Measurements from ENCODE around the gene AGAP6. TPM values are rescaled to one million over a fixed set of nuclear protein-coding genes. Genes with fewer than 3 reads are reported as not detected.
"Not testable (repeated sequence)": the region's sequence is repeated elsewhere in the genome, so short reads cannot be mapped to it uniquely, and the experiment has no call there.

AGAP6 gene
- polyA plus RNA-seq, 2 donors = 8.7 to 19.3 TPM

- not testable (repeated sequence) for H3K4me3 ChIP-seq (ENCODE audit: low read depth in 1 of 2, low read length in 2 of 2); H3K27ac ChIP-seq (ENCODE audit: low read depth in 2 of 2, low read length in 1 of 2); H3K4me1 ChIP-seq (ENCODE audit: control insufficient read depth in 2 of 2, insufficient read depth in 2 of 2, low read length in 1 of 2); H3K9me3 ChIP-seq (ENCODE audit: control insufficient read depth in 2 of 2, insufficient read depth in 1 of 2, low read depth in 1 of 2, low read length in 1 of 2); H3K36me3 ChIP-seq (ENCODE audit: control insufficient read depth in 2 of 2, insufficient read depth in 2 of 2, low read length in 1 of 2); H3K27me3 ChIP-seq (ENCODE audit: control insufficient read depth in 1 of 2, insufficient read depth in 2 of 2, low read length in 2 of 2)
- 75 to 96% methylated on average over 3 of the region's 3 CpGs for WGBS, 2 donors
These were observed 16.1 kb upstream of the AGAP6 start for GRCh38 chr10:49972094-49972493.

DNA sequence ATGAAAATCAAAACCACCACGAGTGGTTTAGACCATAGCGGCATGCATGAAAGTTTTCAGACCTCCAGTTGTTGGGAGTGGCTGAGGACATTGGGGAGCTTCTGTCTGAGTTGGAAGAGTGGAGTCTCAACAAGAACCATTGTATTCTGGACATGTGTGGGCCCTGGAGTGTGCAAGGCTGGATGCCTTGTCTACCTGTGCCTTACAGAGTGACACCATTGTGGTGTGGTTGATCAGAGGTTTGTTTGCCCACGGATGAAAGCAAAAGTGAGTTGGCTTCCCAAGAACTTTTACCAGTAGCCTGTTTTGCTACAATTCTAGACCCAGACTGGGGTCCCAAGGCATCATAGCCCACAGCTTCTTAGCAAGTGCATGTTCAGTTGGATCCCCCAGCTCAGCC is 10.4 kb upstream of the AGAP6 start:
- H3K4me1 ChIP-seq (ENCODE audit: control insufficient read depth in 2 of 2, insufficient read depth in 2 of 2, low read length in 1 of 2); H3K4me3 ChIP-seq (ENCODE audit: low read depth in 1 of 2, low read length in 2 of 2); H3K9me3 ChIP-seq (ENCODE audit: control insufficient read depth in 2 of 2, insufficient read depth in 1 of 2, low read depth in 1 of 2, low read length in 1 of 2); H3K27me3 ChIP-seq (ENCODE audit: control insufficient read depth in 1 of 2, insufficient read depth in 2 of 2, low read length in 2 of 2); H3K27ac ChIP-seq (ENCODE audit: low read depth in 2 of 2, low read length in 1 of 2); H3K36me3 ChIP-seq (ENCODE audit: control insufficient read depth in 2 of 2, insufficient read depth in 2 of 2, low read length in 1 of 2): not testable (repeated sequence)
- WGBS, 2 donors = 95 to 100% methylated on average over 3 of the region's 3 CpGs

- 83 to 86% methylated on average over 3 of the region's 3 CpGs for WGBS, 2 donors
- not testable (repeated sequence) for H3K36me3 ChIP-seq (ENCODE audit: control insufficient read depth in 2 of 2, insufficient read depth in 2 of 2, low read length in 1 of 2); H3K9me3 ChIP-seq (ENCODE audit: control insufficient read depth in 2 of 2, insufficient read depth in 1 of 2, low read depth in 1 of 2, low read length in 1 of 2); H3K4me3 ChIP-seq (ENCODE audit: low read depth in 1 of 2, low read length in 2 of 2); H3K27me3 ChIP-seq (ENCODE audit: control insufficient read depth in 1 of 2, insufficient read depth in 2 of 2, low read length in 2 of 2); H3K4me1 ChIP-seq (ENCODE audit: control insufficient read depth in 2 of 2, insufficient read depth in 2 of 2, low read length in 1 of 2); H3K27ac ChIP-seq (ENCODE audit: low read depth in 2 of 2, low read length in 1 of 2)
These were observed 999 bp upstream of the AGAP6 start for GRCh38 chr10:49987207-49987606.

DNA sequence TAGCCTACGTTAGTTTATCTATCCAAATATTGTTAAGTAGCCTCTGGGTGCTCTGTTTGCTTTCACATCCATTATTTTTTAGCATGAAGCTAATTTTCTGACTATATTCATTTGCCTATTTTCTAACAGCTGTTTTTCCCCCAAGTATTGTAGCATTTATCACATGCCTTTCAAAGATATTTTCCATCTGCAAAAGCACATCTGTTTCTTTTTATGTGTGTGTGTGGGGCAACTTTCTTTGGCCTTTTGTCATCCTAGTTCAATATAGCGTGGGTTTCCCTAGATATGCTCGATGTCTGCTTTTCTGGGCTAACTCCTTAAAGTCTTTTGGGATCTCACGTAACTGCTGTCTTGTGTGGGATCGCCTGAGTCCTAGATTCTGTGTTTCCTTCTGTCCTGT is 7.1 kb downstream of the AGAP6 start:
- not testable (repeated sequence) for H3K27ac ChIP-seq (ENCODE audit: low read depth in 2 of 2, low read length in 1 of 2); H3K4me3 ChIP-seq (ENCODE audit: low read depth in 1 of 2, low read length in 2 of 2); H3K36me3 ChIP-seq (ENCODE audit: control insufficient read depth in 2 of 2, insufficient read depth in 2 of 2, low read length in 1 of 2); H3K27me3 ChIP-seq (ENCODE audit: control insufficient read depth in 1 of 2, insufficient read depth in 2 of 2, low read length in 2 of 2); H3K9me3 ChIP-seq (ENCODE audit: control insufficient read depth in 2 of 2, insufficient read depth in 1 of 2, low read depth in 1 of 2, low read length in 1 of 2); H3K4me1 ChIP-seq (ENCODE audit: control insufficient read depth in 2 of 2, insufficient read depth in 2 of 2, low read length in 1 of 2)
- WGBS, 2 donors = 84 to 92% methylated on average over 4 to 5 of the region's 5 CpGs

GRCh38 chr10:50014024-50014423 is 25.8 kb downstream of the AGAP6 start:
- not testable (repeated sequence) for H3K36me3 ChIP-seq (ENCODE audit: control insufficient read depth in 2 of 2, insufficient read depth in 2 of 2, low read length in 1 of 2); H3K4me1 ChIP-seq (ENCODE audit: control insufficient read depth in 2 of 2, insufficient read depth in 2 of 2, low read length in 1 of 2); H3K27ac ChIP-seq (ENCODE audit: low read depth in 2 of 2, low read length in 1 of 2); H3K27me3 ChIP-seq (ENCODE audit: control insufficient read depth in 1 of 2, insufficient read depth in 2 of 2, low read length in 2 of 2); H3K9me3 ChIP-seq (ENCODE audit: control insufficient read depth in 2 of 2, insufficient read depth in 1 of 2, low read depth in 1 of 2, low read length in 1 of 2); H3K4me3 ChIP-seq (ENCODE audit: low read depth in 1 of 2, low read length in 2 of 2)
- 74 to 86% methylated on average over 1 to 4 of the region's 7 CpGs for whole genome bisulfite sequencing, 2 donors

- not testable (repeated sequence) for H3K4me3 ChIP-seq (ENCODE audit: low read depth in 1 of 2, low read length in 2 of 2); H3K9me3 ChIP-seq (ENCODE audit: control insufficient read depth in 2 of 2, insufficient read depth in 1 of 2, low read depth in 1 of 2, low read length in 1 of 2); H3K4me1 ChIP-seq (ENCODE audit: control insufficient read depth in 2 of 2, insufficient read depth in 2 of 2, low read length in 1 of 2); H3K27ac ChIP-seq (ENCODE audit: low read depth in 2 of 2, low read length in 1 of 2); H3K27me3 ChIP-seq (ENCODE audit: control insufficient read depth in 1 of 2, insufficient read depth in 2 of 2, low read length in 2 of 2); H3K36me3 ChIP-seq (ENCODE audit: control insufficient read depth in 2 of 2, insufficient read depth in 2 of 2, low read length in 1 of 2)
- WGBS, 2 donors = 78 to 79% methylated on average over 8 to 9 of the region's 9 CpGs
These were observed 27.5 kb downstream of the AGAP6 start for GRCh38 chr10:50015596-50016220.

DNA sequence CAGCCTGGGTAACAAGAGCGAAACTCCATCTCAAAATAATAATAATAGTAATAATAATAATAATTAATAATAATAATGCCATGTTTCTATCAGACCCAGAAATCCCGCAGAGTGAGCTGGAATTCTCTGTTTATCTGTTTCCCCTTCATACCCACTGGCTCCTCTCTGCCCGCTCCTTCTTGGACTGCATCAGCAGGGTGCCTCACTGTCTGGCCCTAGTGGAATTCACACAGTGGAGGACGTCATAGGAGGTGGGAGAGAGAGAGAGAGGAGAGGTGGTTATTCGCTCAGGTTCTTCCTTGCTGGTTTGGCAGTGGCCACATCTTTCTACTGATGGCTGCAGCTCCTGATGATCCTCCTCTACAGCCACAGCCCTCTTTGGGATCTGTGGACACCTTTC is 28.7 kb downstream of the AGAP6 start:
- not testable (repeated sequence) for H3K27ac ChIP-seq (ENCODE audit: low read depth in 2 of 2, low read length in 1 of 2); H3K27me3 ChIP-seq (ENCODE audit: control insufficient read depth in 1 of 2, insufficient read depth in 2 of 2, low read length in 2 of 2); H3K36me3 ChIP-seq (ENCODE audit: control insufficient read depth in 2 of 2, insufficient read depth in 2 of 2, low read length in 1 of 2); H3K4me3 ChIP-seq (ENCODE audit: low read depth in 1 of 2, low read length in 2 of 2); H3K4me1 ChIP-seq (ENCODE audit: control insufficient read depth in 2 of 2, insufficient read depth in 2 of 2, low read length in 1 of 2); H3K9me3 ChIP-seq (ENCODE audit: control insufficient read depth in 2 of 2, insufficient read depth in 1 of 2, low read depth in 1 of 2, low read length in 1 of 2)
- 78 to 90% methylated on average over 5 of the region's 5 CpGs for WGBS, 2 donors

DNA sequence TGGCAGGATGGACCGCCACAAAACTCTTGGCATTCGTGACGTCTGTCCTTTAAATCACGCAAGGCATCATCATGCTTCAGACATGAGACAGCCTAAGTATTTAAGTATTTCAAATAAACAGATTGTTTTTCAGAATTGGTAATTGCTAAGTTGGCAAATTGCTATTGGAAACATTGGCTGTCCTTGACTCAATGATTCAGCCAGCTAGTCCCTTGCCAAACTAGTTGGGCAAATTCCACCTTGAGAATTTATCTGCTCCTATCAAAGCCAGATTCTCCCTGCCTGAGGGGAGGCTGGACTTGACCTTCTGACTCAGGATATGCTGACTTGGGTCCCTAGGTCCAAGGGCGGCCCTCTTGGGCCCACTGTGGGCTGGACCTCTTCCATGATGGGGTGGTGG is 29.4 kb downstream of the AGAP6 start:
- not testable (repeated sequence) for H3K4me1 ChIP-seq (ENCODE audit: control insufficient read depth in 2 of 2, insufficient read depth in 2 of 2, low read length in 1 of 2); H3K9me3 ChIP-seq (ENCODE audit: control insufficient read depth in 2 of 2, insufficient read depth in 1 of 2, low read depth in 1 of 2, low read length in 1 of 2); H3K27me3 ChIP-seq (ENCODE audit: control insufficient read depth in 1 of 2, insufficient read depth in 2 of 2, low read length in 2 of 2); H3K4me3 ChIP-seq (ENCODE audit: low read depth in 1 of 2, low read length in 2 of 2); H3K27ac ChIP-seq (ENCODE audit: low read depth in 2 of 2, low read length in 1 of 2); H3K36me3 ChIP-seq (ENCODE audit: control insufficient read depth in 2 of 2, insufficient read depth in 2 of 2, low read length in 1 of 2)
- WGBS, 2 donors = 68 to 74% methylated on average over 5 of the region's 5 CpGs

- H3K27me3 ChIP-seq (ENCODE audit: control insufficient read depth in 1 of 2, insufficient read depth in 2 of 2, low read length in 2 of 2); H3K36me3 ChIP-seq (ENCODE audit: control insufficient read depth in 2 of 2, insufficient read depth in 2 of 2, low read length in 1 of 2); H3K4me3 ChIP-seq (ENCODE audit: low read depth in 1 of 2, low read length in 2 of 2); H3K4me1 ChIP-seq (ENCODE audit: control insufficient read depth in 2 of 2, insufficient read depth in 2 of 2, low read length in 1 of 2); H3K9me3 ChIP-seq (ENCODE audit: control insufficient read depth in 2 of 2, insufficient read depth in 1 of 2, low read depth in 1 of 2, low read length in 1 of 2); H3K27ac ChIP-seq (ENCODE audit: low read depth in 2 of 2, low read length in 1 of 2): not testable (repeated sequence)
- 68 to 83% methylated on average over 2 to 3 of the region's 3 CpGs for WGBS, 2 donors
These were observed 31.1 kb downstream of the AGAP6 start for GRCh38 chr10:50019279-50019678.

- not testable (repeated sequence) for H3K27ac ChIP-seq (ENCODE audit: low read depth in 2 of 2, low read length in 1 of 2); H3K36me3 ChIP-seq (ENCODE audit: control insufficient read depth in 2 of 2, insufficient read depth in 2 of 2, low read length in 1 of 2); H3K27me3 ChIP-seq (ENCODE audit: control insufficient read depth in 1 of 2, insufficient read depth in 2 of 2, low read length in 2 of 2); H3K4me1 ChIP-seq (ENCODE audit: control insufficient read depth in 2 of 2, insufficient read depth in 2 of 2, low read length in 1 of 2); H3K4me3 ChIP-seq (ENCODE audit: low read depth in 1 of 2, low read length in 2 of 2); H3K9me3 ChIP-seq (ENCODE audit: control insufficient read depth in 2 of 2, insufficient read depth in 1 of 2, low read depth in 1 of 2, low read length in 1 of 2)
- 82 to 90% methylated on average over 9 to 13 of the region's 13 CpGs for WGBS, 2 donors
These were observed 32.3 kb downstream of the AGAP6 start for GRCh38 chr10:50020451-50021024.

Measured in esophagus (tissue), 2 donors.